Activated CD4-positive, alpha-beta T cell treated with anti-CD3 and anti-CD28 coated beads for 4 hours (primary cell): ENCODE data around the gene SF3B2.
"Not testable (repeated sequence)": the region's sequence is repeated elsewhere in the genome, so short reads cannot be mapped to it uniquely, and the experiment has no call there.

ENCODE experiments used
- DNase-seq, 2 donors: peaks; one replicate each; pipeline ENCODE4 v3.0.0-alpha.2; 2020

Gene SF3B2

DNA sequence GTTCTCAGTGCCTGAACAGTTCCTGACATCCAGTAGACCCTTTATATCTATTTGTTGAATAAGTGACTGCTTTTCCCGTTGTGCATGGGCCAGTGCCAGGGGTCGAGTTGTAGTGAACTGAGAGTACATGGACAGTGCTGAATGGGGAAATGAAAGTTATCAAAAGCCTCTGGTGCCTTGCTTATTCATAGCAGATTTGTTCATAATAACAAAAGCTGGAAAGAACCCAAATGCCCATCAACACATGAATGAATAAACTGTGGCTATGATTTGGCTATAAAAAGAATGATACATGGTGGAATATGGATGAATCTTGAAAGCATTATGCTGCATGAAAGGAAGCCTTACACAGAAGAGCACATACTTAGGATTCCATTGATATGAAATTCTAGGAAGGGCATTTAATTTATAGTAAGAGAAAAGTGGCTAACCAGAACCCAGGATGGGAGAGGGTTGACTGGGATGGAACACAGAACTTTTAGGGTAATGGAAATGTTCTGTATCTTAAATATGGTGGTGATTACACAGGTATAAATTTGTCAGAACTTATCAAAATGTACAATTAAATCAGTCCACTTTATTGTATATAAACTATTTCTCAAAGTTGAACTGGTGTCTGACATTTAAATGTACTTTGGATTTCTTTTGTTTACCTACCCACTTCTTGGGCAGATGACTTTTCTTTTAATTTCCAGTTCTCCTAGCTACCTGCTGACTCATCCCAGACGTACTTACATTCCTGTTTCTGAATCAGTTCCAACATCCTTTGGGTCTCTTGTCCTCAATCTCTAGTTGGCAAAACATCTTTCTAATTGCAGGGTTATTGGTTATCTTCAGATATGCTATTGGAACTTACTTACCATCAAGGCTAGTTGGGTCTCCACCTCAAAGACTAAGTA, 60.7 kb downstream of the SF3B2 start:
- DNase-seq, result no peak

DNA sequence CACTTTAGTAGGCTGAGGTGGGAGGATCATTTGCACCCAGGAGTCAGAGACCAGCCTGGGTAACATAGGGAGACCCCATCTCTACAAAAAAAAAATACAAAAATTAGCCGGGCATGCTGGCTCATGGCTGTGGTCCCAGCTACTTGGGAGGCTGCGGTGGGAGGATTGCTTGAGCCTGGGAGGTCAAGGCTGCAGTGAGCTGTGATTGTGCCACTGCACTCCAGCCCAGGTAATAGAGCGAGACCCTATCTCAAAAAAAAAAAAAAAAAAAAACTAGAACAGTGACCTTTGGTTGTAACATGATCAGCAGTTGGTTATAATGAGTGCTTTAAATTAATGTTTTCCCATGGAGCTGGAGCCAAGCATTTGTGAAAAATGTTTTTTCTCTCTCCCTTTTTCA, 62.8 kb downstream of the SF3B2 start:
- DNase-seq, result not testable (repeated sequence)

DNA sequence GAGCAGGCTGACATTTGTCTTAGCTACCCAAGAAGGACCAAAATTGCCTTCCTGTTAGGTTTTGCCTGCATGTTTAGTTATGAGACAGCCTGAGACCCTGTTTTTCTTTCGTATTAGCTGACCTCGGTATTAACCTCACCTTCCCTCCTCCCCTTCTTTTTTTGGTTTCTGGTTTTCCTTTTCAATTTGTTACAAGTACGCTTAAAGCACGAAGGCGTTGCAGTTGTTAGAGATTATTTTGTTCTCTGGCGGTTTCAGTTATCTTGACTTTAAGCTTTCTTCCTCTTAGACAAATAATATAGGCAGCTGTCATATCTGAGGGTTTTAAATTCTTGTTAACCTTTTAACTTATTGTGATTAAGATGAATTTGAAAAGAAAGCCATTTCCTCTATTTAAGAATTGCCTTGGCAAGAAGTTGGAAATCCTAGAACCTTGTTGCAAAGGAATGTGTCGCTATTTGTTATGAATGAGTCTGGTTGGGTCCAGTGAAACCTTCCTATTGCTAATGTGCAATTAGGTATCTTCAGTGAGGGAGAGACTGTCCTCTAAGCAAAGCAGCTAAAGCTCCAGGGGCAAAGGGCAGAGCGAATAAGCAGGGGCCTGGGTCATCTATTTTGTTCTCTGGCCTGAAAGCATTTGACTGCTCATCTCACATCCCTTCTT, 63.6 kb downstream of the SF3B2 start:
- no peak for DNase-seq

DNA sequence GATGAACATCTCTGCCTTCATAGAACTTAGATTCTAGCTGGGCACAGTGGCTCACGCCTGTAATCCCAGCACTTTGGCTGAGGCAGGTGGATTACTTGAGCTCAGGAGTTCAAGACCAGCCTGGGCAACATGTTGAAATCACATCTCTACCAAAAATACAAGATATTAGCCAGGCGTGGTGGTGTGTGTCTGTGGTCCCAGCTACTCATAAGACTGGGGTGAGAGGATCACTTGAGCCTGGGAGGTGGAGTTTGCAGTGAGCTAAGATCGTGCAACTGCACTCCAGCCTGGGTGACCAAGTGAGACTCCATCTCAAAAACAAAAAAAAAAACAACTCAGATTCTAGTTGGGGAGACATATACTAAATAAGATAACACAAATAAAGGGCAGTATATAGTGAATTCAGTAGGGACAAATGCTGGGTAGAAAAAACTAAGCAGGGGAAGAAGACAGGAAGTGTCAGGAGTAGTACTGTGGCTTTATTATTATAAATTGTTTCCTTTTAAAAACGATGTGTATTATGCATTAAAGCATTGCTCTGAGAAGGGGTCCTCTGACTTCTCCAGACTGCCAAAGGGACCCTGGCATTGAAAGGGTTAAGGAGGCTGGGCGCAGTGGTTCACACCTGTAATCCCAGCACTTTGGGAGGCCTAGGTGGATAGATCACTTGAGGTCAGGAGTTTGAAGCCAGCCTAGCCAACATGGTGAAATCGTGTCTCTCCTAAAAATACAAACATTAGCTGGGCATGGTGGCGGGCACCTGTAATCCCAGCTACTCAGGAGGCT, 64.6 kb downstream of the SF3B2 start:
- no peak for DNase-seq

DNA sequence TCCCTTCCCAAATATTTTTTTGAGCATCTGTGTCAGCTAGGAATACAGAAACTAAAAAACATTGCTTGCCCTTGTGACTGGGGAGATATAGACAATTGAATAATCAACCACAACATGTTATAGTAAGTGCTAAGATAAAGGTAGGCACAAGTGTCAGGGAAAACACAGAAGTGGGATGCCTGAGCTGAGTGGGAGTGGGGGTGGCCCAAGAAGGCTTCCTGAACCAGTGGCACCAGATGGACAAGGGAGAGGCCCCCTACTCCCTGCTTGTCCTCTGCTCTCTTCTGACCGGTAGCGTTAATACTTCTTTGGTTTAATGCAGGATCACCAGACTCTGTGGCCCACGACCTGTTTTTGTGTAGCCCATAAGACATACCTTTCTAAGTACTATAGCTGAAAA, 66.7 kb downstream of the SF3B2 start:
- DNase-seq, result no peak
